Activated naive CD4-positive, alpha-beta T cell treated with anti-CD3 and anti-CD28 coated beads for 36 hours (primary cell): ENCODE results near the gene FAF1. TPM values are rescaled to one million over a fixed set of nuclear protein-coding genes. Genes with fewer than 3 reads are reported as not detected.
A peak's percentile ranks its signal among the peaks of the same experiment; 100 is the strongest.
"Not testable (repeated sequence)": the region's sequence is repeated elsewhere in the genome, so short reads cannot be mapped to it uniquely, and the experiment has no call there.

ENCODE experiments used
- CTCF ChIA-PET: fragments of 350-600 bp; sonication (Branson Sonifier 250); formaldehyde crosslinking; loops from one replicate; lab custom pipeline; 2021; ENCODE audit warnings: antibody characterized with exemption; lab: Charles Lee
- DNase-seq: peaks from one replicate; pipeline ENCODE4 v3.0.0-alpha.2; 2020
- H3K27ac Mint-ChIP-seq: one replicate; pipeline ENCODE4 v1.8.0; 2021; ENCODE audit warnings: mild to moderate bottlenecking, mixed read lengths
- H3K27me3 Mint-ChIP-seq: one replicate; pipeline ENCODE4 v1.8.0; 2021; ENCODE audit warnings: low read depth, mixed read lengths
- H3K36me3 Mint-ChIP-seq: one replicate; pipeline ENCODE4 v1.8.0; 2021; ENCODE audit warnings: low read depth, mixed read lengths
- H3K4me1 Mint-ChIP-seq: one replicate; pipeline ENCODE4 v1.8.0; 2021; ENCODE audit warnings: low read depth, mixed read lengths
- H3K4me3 Mint-ChIP-seq: one replicate; pipeline ENCODE4 v1.8.0; 2021; ENCODE audit warnings: mild to moderate bottlenecking, moderate library complexity, mixed read lengths
- H3K9me3 Mint-ChIP-seq: one replicate; pipeline ENCODE4 v1.8.0; 2021; ENCODE audit warnings: mixed read lengths
- intact Hi-C: fragments of 100-400 bp; cut with micrococcal nuclease; formaldehyde crosslinking; loops from one replicate; pipeline ENCODE4 v1.15.1; 2023
- total RNA-seq, 2 experiments: library from RNA; stranded (reverse); gene quantifications; one replicate each; pipeline ENCODE4 v1.2.3, GENCODE V29; 2021

The FAF1 gene
- total RNA-seq, 2 experiments from 2014 or later: 87.9 to 90.1 TPM

DNA sequence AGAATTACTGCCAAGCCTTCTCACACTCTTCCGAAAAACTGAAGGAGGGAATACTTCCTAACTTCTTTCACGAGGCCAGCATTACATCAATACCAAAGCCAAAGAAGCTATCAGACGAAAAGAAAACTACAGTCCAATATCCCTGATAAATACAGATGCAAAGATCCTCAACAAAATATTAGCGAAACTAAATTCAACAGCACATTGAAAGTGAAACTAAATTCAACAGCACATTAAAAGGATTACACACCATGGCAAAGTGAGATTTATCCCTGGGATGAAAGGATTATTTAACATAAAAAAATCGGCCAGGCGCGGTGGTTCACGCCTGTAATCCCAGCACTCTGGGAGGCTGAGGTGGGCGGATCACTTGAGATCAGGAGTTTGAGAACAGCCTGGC is 176.8 kb downstream of the FAF1 start:
- H3K4me1 Mint-ChIP-seq: peaks cover 17% of the 10 kb centered on the region
- no peak overlapping the region for H3K4me3 Mint-ChIP-seq
- peaks cover 27% of the 10 kb centered on the region for H3K36me3 Mint-ChIP-seq
- intact Hi-C loops: no loop called here
- no peaks in the 10 kb centered on the region for H3K9me3 Mint-ChIP-seq
- CTCF ChIA-PET: interaction anchor here (1.4 kb wide), 1 partner anchor 9 kb away, joined by 5 read pairs; no protein-coding TSS in a partner anchor
- H3K27me3 Mint-ChIP-seq: no peaks in the 10 kb centered on the region
- no peak for DNase-seq
- H3K27ac Mint-ChIP-seq: no peak overlapping the region

DNA sequence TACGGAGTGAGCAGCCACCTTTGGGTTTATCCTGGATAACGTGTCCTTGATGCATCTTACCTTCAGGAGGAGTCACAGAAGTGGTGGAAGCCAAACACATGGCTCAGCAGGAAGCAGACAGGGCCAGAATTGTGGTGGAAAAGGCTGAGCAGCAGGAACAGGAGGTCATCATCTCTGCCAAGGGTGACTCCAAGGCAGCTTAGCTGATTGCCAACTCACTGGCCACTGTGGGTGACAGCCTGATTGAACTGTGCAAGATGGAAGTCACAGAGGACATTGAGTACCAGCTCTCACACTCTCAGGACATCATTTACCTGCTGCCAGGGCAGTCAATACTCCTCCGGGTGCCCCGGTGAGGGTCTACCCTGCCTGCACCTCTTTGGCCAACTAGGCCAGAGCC is 179.3 kb downstream of the FAF1 start:
- Mint-ChIP-seq H3K4me1 (peaks cover 17% of the 10 kb centered on the region), H3K27ac (no peak overlapping the region), H3K4me3 (no peak overlapping the region), H3K36me3 (peaks cover 22% of the 10 kb centered on the region), H3K9me3 (no peaks in the 10 kb centered on the region), H3K27me3 (no peaks in the 10 kb centered on the region)
- intact Hi-C loops: no loop called here
- CTCF ChIA-PET: interaction anchor here (0.7 to 0.8 kb wide), 2 partner anchors 14 to 217 kb away, joined by 3 read pairs; no protein-coding TSS in a partner anchor
- DNase-seq: no peak

DNA sequence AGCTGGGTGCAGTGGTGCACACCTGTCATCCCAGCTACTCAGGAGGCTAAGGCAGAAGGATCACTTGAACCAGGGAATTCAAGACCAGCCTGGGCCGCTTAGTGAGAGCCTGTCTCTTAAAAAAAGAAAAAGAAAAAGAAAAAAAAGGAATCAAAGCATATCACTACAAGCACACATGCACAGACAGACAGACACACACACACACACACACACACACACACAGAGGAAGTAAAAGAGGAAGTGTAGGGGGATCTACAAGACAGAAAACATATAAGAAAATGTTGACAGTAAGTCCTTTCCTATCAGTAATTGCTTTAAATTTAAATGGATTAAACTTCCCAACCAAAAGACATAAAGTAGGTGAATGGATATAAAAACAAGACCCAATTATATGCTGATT is 180.3 kb downstream of the FAF1 start:
- Mint-ChIP-seq H3K9me3 (no peaks in the 10 kb centered on the region), H3K27ac (no peak overlapping the region), H3K36me3 (peaks cover 18% of the 10 kb centered on the region), H3K4me3 (no peak overlapping the region), H3K27me3 (no peaks in the 10 kb centered on the region), H3K4me1 (peaks cover 12% of the 10 kb centered on the region)
- DNase-seq: no peak
- intact Hi-C loops: no loop called here
- CTCF ChIA-PET: interaction anchor here (0.8 to 1.1 kb wide), 2 partner anchors 13 to 410 kb away, joined by 3 read pairs; no protein-coding TSS in a partner anchor

DNA sequence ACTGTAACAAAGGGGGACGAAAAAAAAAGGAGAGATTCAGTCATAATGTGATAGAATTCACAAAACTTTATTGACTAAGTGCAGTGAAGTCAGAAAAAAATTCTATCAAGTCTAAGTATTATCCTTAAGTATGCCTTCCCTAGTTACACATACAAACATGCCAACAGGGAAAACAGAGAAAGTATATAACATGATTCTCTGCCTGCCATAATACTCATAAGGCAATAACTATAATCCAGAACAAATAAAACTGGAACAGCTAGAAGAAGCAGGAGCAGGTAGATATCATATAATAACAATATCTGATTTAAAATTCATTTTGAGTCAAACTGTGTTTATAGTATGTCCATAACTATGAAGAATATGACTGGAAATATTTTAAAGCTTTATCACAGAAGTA is 184.3 kb downstream of the FAF1 start:
- peaks cover 13% of the 10 kb centered on the region for H3K36me3 Mint-ChIP-seq
- CTCF ChIA-PET: interaction anchor here (0.7 to 5.1 kb wide), 11 partner anchors 10 to 415 kb away, joined by 3 to 70 read pairs (median 3); partner anchors contain the start of gene FAF1
- H3K27ac Mint-ChIP-seq: no peak overlapping the region
- peaks cover 5% of the 10 kb centered on the region for H3K4me1 Mint-ChIP-seq
- H3K27me3 Mint-ChIP-seq: no peaks in the 10 kb centered on the region
- no peaks in the 10 kb centered on the region for H3K9me3 Mint-ChIP-seq
- intact Hi-C loops: loop anchor here (1.0 to 2.0 kb wide), 3 partner anchors 193 to 414 kb away; no protein-coding TSS in a partner anchor
- DNase-seq: no peak
- H3K4me3 Mint-ChIP-seq: no peak overlapping the region

DNA sequence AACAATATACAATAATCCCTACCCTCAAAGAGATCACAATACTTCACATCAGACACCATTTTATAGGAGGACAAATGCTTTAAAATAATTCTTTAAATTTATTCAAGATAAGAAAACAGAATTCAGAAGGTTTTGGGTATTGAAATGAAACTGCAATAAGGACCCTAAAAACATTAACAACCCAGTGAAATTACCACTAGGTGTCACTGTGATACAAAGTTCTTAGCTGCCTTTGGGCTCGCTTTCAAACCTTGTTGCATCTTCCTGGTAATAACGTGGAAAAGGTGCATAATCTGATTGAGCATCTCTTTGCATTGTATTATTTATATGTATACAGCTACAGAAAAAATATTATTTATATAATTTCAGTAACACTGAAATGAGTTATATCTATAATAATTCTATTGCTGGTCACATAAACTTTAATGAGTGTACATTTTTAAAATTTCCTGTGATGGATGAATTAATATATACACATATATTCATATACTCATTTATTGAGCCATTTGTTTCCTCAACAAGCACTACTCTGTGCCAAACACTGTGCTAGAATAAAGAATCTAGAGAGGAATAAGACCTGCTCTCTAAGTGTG is 185.2 kb downstream of the FAF1 start:
- peak; percentile 8 for DNase-seq
- intact Hi-C loops: loop anchor here (1.0 to 2.0 kb wide), 4 partner anchors 98 to 414 kb away; no protein-coding TSS in a partner anchor
- no peaks in the 10 kb centered on the region for H3K9me3 Mint-ChIP-seq
- H3K27me3 Mint-ChIP-seq: no peaks in the 10 kb centered on the region
- no peak overlapping the region for H3K27ac Mint-ChIP-seq
- CTCF ChIA-PET: interaction anchor here (0.6 to 5.1 kb wide), 27 partner anchors 9 to 521 kb away, joined by 3 to 70 read pairs (median 3); partner anchors contain the start of genes CDKN2C and FAF1
- H3K36me3 Mint-ChIP-seq: peaks cover 7% of the 10 kb centered on the region
- H3K4me1 Mint-ChIP-seq: peaks cover 7% of the 10 kb centered on the region
- no peak overlapping the region for H3K4me3 Mint-ChIP-seq

DNA sequence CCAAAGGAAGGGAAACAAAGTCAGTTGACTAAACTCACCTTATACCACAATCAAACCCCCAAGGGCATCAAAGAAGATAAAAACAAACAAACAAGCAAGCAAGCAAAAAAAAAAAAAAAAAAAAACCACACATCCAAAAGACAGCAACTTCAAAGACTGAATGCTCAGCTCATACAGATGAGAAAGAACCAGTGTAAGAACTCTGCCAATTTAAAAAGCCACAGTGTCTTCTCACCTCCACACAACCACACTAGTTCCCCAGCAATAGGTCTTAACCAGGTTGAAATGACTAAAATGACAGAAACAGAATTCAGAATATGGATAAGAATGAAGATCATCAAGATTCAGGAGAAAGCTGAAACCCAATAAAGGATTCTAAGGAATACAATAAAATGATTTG is 193.4 kb downstream of the FAF1 start:
- CTCF ChIA-PET: interaction anchor here (0.6 to 2.1 kb wide), 3 partner anchors 9 to 426 kb away, joined by 3 to 9 read pairs (median 5); no protein-coding TSS in a partner anchor

DNA sequence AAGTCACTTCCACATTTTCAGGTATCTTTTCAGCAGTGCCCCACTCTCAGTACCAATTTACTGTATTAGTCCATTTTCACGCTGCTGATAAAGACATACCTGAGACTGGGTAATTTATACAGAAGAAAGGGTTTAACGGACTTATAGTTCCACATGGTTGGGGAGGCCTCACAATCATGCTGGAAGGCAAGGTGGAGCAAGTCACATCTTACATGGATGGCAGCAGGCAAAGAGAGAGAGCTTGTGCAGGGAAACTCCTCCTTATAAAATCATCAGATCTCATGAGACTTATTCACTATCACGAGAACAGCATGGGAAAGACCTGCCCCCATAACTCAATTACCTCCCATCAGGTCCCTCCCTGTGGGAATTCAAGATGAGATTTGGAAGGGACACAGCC is 203.5 kb downstream of the FAF1 start:
- H3K9me3 Mint-ChIP-seq: peaks cover 20% of the 10 kb centered on the region
- peaks cover 34% of the 10 kb centered on the region for H3K36me3 Mint-ChIP-seq
- H3K4me1 Mint-ChIP-seq, H3K27me3 Mint-ChIP-seq, H3K27ac Mint-ChIP-seq, CTCF ChIA-PET, DNase-seq, H3K4me3 Mint-ChIP-seq, intact Hi-C loops: not testable (repeated sequence)

More for the DNA sequence above, 193.4 kb downstream of the FAF1 start:
- Mint-ChIP-seq H3K4me3 (no peak overlapping the region), H3K27ac (no peak overlapping the region), H3K27me3 (no peaks in the 10 kb centered on the region), H3K9me3 (no peaks in the 10 kb centered on the region), H3K36me3 (peaks cover 13% of the 10 kb centered on the region), H3K4me1 (peaks cover 20% of the 10 kb centered on the region)
- intact Hi-C loops: no loop called here
- DNase-seq: no peak

DNA sequence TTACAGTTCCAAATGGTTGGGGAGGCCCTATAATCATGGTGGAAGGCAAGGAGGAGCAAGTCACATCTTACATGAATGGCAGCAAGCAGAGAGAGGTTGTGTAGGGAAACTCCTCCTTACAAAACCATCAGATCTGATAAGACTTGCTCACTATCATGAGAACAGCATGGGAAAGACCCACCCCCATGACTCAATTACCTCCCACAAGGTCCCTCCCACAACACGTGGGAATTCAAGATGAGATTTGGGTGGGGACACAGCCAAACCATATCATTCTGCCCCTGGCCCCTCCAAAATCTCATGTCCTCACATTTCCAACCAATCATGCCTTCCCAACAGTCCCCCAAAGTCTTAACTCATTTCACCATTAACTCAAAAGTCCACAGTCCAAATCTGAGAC is 205.3 kb downstream of the FAF1 start:
- H3K36me3 Mint-ChIP-seq: peaks cover 25% of the 10 kb centered on the region
- CTCF ChIA-PET, DNase-seq, H3K4me1 Mint-ChIP-seq, H3K4me3 Mint-ChIP-seq, H3K27me3 Mint-ChIP-seq, H3K27ac Mint-ChIP-seq, intact Hi-C loops: not testable (repeated sequence)
- H3K9me3 Mint-ChIP-seq: peaks cover 14% of the 10 kb centered on the region

DNA sequence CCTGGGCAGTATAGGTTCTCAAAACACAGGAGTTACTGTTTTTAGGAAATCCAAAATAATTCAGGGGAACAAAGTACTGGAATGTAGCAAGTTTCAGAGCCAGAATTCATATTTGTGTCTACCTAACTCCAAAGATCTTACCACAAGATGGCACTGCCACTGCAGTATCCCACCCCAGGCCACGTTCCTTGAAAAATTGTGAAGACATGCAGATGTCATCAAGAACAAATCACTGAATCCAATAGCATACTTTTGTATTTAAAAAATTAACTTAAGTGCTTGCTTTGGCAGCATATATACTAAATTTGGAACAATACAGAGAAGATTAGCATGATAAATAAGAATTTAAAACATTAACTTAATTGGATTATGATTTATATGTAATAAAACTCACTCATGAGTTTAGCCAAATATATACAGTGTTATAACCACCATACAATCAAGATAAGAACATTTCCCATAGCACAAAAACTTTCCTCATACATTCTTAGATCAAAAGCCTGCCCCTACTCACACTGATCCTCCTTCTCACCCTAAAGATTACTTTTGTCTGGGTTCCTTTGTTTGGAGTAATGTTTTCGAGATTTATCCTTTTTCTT is 209.9 kb downstream of the FAF1 start:
- H3K27me3 Mint-ChIP-seq: no peaks in the 10 kb centered on the region
- no peaks in the 10 kb centered on the region for H3K9me3 Mint-ChIP-seq
- no peak overlapping the region for H3K4me3 Mint-ChIP-seq
- intact Hi-C loops: no loop called here
- H3K27ac Mint-ChIP-seq: no peak overlapping the region
- CTCF ChIA-PET: interaction anchor here (0.7 to 1.0 kb wide), 3 partner anchors 47 to 441 kb away, joined by 3 to 4 read pairs (median 3); no protein-coding TSS in a partner anchor
- peaks cover 17% of the 10 kb centered on the region for H3K36me3 Mint-ChIP-seq
- DNase-seq: peak; percentile 22
- no peaks in the 10 kb centered on the region for H3K4me1 Mint-ChIP-seq

DNA sequence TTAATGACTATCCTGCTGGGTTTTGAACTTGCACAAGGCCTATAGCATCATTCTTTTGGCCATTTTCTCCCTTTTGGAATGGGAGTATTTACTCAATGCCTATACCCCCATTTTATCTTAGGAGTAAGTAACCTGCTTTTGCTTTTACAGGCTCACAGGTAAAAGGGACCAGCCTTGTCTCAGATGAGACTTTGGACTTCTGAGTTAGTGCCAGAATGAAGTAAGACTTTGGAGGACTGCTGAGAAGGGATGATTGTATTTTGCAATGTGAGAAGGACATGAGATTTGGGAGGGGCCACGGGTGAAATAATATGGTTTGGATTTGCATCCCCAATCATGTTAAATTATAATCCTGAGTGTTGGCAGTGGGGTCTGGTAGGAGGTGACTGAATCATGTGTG is 212.7 kb downstream of the FAF1 start:
- intact Hi-C loops: no loop called here

DNA sequence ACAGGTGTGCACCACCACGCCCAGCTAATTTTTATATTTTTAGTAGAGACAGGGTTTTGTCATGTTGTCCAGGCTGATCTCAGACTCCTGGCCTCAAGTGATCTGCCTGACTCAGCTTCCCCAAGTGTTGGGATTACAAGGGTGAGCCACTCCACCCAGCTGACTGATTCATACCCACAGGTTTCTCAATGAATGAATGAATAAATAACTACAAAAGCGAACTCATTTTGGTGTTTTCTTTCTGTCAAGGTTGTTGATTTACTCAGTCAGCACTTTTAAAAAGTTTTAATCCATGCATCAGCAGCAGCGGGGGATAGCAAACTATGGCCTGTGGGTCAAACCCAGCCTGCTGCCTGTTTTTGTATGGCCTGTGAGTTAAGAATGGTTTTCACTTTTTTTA is 217.5 kb downstream of the FAF1 start:
- intact Hi-C loops: no loop called here
- Mint-ChIP-seq H3K4me1 (no peaks in the 10 kb centered on the region), H3K36me3 (peaks cover 30% of the 10 kb centered on the region), H3K9me3 (no peaks in the 10 kb centered on the region), H3K27me3 (no peaks in the 10 kb centered on the region), H3K4me3 (no peak overlapping the region), H3K27ac (no peak overlapping the region)
- CTCF ChIA-PET: interaction anchor here (0.6 kb wide), 1 partner anchor 663 kb away, joined by 3 read pairs; no protein-coding TSS in a partner anchor
- DNase-seq: no peak

More for the DNA sequence above, 212.7 kb downstream of the FAF1 start:
- H3K4me1 Mint-ChIP-seq: no peaks in the 10 kb centered on the region
- H3K4me3 Mint-ChIP-seq: no peak overlapping the region
- H3K27me3 Mint-ChIP-seq: no peaks in the 10 kb centered on the region
- H3K9me3 Mint-ChIP-seq: no peaks in the 10 kb centered on the region
- H3K27ac Mint-ChIP-seq: no peak overlapping the region
- CTCF ChIA-PET: no interaction called here
- peaks cover 26% of the 10 kb centered on the region for H3K36me3 Mint-ChIP-seq
- no peak for DNase-seq

DNA sequence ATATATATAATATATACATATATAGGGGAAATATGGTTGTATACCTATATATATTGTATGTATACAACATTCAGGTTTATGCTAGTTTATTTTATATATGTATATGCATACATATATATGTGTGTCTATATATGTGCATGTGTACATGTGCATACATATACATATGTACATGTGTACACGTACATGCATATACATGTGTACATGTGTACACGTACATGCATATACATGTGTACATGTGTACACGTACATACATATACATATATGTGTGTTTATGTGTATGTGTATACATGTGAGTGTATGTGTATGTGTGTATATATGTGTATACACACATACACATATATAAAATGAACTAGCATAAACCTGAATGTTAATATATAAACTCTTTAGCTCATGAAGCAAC is 220.9 kb downstream of the FAF1 start:
- CTCF ChIA-PET: no interaction called here

More for the DNA sequence above, 220.9 kb downstream of the FAF1 start:
- DNase-seq: no peak
- H3K4me3 Mint-ChIP-seq: no peak overlapping the region
- H3K9me3 Mint-ChIP-seq: no peaks in the 10 kb centered on the region
- no peaks in the 10 kb centered on the region for H3K4me1 Mint-ChIP-seq
- intact Hi-C loops: no loop called here
- no peaks in the 10 kb centered on the region for H3K27me3 Mint-ChIP-seq
- peaks cover 24% of the 10 kb centered on the region for H3K36me3 Mint-ChIP-seq
- H3K27ac Mint-ChIP-seq: no peak overlapping the region
